Activated naive CD4-positive, alpha-beta T cell treated with anti-CD3 and anti-CD28 coated beads, Interleukin-2, amount 10 ng/mL, durations not matched to agents 5 hours and 36 hours (primary cell): ENCODE data around the gene TXNDC8. TPM values are rescaled to one million over a fixed set of nuclear protein-coding genes. Genes with fewer than 3 reads are reported as not detected.

Experiments used
- total RNA-seq, 2 experiments: library from RNA; stranded (reverse); gene quantifications; one replicate each; pipeline ENCODE4 v1.2.3, GENCODE V29; 2021

TXNDC8 gene
- total RNA-seq: not detected

DNA sequence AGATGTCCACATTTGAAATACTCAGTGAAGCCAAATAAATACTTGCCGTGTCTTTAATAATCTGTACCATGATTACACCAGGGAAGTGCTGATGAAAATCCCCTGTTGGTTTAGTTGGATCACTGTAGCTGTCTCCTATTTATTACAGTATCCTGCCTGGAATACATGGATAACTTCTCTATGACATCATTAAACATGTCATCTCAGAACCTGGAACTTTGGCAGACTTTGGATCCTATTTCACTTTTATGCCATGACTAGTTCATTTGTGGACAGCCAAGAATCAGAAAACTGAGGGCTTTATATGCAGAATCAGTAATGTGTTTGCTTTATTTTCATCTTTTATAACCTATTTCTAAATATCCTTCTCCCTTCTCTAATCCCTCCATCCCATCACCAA, at the start of gene TXNDC8:
Gene TXNDC8, minus strand, starts transcription at position 137 of the 400 bp plus-strand sequence.

DNA sequence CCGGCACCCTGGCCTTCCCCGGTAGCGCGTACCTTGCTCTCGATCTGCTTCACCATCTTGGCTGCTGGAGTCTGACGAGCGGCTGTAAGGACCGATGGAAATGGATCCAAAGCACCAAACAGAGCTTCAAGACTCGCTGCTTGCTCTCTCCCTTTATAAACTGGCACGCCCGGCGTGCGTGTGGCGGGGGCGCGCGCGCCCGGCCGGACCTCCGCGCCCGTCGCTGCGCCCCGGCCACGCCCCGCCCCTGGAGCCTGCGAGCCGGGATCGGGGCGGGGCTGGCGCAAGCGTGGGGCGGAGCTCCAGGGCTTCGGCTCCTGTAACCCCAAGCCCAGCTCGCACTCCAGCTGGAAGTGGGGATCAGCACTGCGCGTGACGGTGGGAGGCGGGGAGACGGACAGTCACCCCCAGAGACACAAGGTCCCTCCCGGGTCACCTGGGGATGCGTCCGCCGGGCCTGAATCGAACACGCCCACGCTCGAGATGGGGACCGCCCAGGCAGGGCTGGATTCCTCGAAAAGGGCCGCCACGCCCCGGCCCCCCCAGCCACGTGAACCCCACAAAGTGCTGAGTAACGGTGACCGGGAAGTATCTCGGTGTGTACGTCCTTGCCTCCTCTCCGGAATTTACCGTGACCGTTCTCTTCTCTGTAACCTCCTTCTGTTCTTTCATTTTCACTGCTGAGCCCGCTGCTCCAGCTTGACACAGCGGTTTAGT, 81.1 kb downstream of the TXNDC8 start, which contains the start of gene TXN:
Gene TXN, minus strand, starts transcription at position 128 of the 717 bp plus-strand sequence. Its CDS starts 72 bp downstream, at position 56.

Other genes with a start within 250 kb of the TXNDC8 start
- not detected for gene C9orf152, start 129.7 kb downstream of the TXNDC8 start, total RNA-seq
- 100 to 1,000 TPM; 166 to 175 TPM for gene TXN, start 81.4 kb downstream of the TXNDC8 start, total RNA-seq
- not detected for gene SVEP1, start 241.9 kb upstream of the TXNDC8 start, total RNA-seq